GM18909 (cell line): ENCODE results near the gene MED20.
"Not testable (repeated sequence)": the region's sequence is repeated elsewhere in the genome, so short reads cannot be mapped to it uniquely, and the experiment has no call there.

Experiments
- ATAC-seq: cut with Tn5 transposase; IDR thresholded peaks from one replicate; pipeline ENCODE4 v1.9.1; 2021; ENCODE audit warnings: mild to moderate bottlenecking; ENCODE audit not compliant: unreplicated experiment, poor library complexity

Gene MED20, protein sequence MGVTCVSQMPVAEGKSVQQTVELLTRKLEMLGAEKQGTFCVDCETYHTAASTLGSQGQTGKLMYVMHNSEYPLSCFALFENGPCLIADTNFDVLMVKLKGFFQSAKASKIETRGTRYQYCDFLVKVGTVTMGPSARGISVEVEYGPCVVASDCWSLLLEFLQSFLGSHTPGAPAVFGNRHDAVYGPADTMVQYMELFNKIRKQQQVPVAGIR

DNA sequence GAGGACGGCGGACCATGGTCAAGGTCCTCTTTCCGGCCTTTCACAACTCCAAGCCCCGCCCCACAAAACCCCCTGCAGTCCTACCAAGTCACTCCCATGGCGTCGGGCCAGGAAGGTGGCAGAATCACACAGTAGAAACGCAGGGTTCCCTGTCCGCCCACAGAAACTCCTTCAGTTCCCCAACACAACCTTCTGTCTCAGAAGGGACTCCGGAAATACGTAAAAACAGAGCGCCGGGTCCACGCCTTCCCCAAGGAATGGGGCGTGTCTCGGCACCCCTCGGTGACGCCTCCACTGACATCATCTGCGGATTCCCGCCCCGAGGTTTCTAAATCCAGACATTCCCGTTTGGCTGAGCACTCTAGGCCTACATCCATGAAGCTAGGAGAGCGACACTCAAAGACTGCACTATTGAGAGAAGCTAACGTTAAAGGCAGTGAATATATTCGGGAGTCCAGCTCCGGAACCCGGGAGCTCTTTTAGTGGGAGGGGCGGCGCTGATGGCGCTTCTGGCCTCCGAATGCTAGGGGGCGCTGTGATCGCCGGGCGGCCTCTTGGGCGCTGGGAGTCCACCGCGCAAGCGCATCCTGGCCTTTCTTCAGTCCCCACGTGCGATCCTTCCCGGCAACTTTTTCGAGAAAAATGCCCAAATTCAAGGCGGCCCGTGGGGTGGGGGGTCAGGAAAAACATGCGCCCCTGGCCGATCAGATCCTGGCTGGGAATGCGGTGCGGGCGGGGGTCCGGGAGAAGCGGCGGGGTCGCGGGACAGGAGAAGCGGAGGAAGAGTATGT is at the start of gene MED20, which contains the start of gene BYSL:
MED20 (minus strand) TSS at position 219 of the 791 bp plus-strand sequence; CDS start at position 98, 121 bp downstream.
BYSL (plus strand) TSS at position 579 of the 791 bp plus-strand sequence; CDS start at position 643, 64 bp downstream.
- ATAC-seq, result peak; percentile 91

DNA sequence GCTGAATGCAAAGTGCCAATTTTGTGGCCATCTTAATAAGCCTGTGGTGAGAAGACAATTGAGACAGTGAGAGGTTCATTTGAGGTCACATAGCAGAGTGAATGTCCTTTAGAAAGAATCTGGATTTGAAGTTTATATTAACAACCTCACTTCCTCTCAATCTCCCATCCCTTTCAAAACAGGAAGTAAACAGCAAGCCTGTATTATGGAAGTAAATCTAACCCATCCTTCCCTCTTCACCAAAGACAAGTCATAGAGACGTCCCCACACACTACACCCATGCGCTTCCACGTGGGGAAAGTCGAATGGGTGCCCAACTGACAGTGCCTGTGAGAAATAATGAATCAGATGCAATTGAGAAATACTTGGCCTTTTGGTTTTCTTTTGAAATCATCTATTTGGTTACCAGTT is 49.5 kb upstream of the MED20 start:
- ATAC-seq, result no peak

DNA sequence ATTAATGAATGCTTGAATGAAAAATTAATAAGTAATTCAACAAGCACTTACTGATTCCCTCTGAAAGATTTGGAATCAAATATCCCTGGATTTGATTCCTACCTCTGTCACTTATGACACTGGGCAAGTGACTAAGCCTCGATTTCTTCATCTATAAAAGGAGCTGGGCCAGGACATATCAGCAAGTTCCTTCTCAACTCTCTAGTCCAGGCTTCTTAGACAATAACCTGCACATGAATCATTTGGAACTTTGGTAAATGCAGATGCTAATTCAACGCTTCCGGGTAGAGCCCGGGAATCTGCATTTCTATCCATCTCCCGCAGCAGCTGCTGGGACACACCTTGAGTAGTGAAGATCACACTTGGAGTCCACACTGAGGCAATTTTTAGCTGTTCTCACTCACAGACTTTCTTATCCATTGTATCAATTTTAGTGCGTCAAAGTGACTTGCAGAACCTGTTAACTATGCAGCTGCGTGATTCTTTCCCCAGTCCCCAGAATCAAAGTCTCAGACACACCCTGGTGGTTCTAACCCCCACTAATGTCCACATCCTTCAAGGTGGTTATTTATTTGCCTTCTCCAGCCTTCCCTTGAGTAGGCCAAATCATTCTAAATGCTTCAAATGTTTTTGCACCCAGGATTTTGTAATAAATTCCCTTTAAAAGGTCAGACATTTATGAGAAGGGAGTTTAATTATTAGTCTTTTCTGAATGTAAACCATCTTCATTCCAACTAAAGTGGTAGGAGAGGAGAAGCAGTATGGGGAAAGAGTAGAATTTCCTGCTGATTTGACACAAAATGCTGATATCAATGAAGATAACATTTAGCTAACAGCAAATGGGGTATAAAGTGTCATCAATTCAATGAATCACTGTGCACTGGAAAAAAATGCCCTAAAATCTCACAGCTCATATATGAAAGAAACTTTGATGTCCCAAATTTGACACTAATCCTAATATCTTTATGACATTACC is 46.7 kb upstream of the MED20 start:
- ATAC-seq, result no peak

DNA sequence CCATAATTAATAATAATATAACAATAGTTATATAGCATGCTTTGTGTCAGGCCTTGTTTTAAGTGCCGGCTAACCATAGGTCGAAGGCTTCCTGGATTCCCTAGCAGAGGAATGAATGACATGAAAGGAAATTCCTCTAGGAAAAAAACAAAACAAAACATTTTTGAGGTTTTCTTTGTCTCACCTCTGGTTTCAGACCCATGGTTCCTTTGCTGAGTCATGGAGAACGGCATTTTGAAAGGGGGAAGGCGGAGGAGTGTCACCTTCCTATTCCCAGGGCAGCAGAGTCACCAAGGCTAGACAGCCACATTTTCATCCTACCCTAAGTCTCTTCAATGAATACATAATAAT is 46.0 kb upstream of the MED20 start:
- ATAC-seq, result no peak

DNA sequence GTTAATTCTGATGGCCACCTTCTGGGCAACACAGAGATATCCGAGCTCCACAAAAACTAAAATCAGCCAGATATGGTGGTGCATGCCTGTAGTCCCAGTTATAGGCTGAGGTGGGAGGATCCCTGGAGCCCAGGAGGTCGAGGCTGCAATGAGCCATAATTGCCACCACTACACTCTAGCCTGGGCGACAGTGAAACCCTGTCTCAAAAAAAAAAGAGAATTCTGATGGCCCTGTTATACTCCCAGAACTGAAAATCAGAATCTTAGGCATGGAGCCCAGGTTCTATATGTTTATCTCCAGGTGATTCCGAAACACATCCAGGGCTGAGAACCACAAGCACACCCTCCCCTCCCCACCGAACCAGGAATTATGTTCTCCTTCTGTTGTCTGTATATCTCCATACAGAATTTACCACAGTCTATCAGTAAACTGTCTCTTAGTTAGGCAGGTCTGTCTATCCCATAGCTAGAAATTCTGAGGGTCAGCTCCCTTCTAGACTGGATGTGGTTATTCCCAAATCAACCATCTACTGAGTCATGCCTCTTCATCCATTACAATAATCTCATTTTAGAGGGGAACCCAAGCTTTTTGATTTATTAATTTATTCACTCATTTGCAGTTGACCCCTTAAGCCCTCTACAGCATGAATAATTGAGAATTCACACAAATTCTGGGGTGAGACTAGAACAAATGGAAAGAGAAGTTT is 45.4 kb upstream of the MED20 start:
- no peak for ATAC-seq

DNA sequence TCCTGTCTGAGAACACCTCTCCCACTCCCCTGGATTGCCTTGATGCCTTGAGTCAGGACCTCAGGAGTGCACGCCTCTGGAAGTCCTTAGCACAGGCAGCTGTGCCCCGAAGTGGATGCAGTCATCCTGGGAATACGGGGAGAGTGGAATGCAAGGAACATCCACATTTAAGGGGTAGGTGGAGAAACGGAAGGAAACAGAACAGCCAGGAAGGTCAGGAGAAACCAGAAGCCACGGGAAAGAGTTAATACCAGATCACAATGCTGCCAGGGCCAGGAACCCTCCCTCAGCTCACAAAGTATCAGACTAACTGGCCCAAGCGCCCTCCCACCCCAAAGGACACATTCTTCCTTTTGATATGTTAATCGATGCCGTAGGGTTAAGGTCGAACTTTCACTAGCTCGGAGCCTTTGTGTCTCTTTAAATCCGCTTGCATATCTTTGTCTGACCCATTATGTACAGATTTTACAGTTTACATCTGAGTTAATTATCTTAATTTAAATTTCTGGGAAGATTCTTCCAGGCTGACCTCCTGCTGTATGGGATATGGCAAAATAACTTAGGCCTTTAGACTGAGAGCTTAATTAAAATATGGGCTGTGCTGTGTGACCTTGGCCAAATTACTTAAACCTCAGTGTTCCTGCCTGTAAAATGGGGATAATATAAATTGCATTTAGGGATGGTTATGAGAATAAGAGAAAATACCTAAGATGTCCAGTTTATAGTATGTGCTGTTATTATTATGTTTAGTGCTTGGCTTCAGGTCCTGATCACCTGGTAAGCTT is 44.7 kb upstream of the MED20 start:
- no peak for ATAC-seq

DNA sequence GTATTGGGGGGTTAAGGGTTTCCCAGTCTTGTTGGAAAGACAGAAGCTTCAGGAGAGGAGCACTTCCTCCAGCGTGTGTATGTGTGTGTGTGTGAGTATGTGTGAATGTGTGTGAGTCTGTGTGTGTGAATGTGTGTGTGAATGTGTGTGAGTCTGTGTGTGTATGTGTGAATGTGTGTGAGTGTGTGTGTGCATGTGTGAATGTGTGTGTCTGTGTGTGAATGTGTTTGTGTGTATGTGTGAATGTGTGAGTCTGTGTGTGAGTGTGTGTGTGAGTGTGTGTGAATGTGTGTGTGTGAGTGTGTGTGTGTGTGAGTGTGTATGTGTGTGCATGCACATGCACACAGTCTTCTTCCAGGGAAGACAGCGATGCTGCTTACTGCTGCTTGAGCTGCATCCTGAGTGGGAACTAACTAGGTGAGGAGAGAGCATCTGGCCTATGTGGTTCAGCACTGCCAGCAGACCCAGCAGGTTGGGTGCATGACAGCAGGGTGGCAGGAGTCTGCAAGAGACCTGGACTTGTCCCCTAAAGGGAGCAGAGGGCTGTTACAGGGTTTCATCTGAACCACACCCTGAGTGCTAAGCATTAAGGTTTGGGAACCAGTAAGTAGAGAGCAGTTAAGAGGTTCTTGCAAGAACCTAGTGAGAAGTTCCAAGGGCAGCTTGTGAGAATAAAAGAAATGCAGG is 43.4 kb upstream of the MED20 start:
- no peak for ATAC-seq

DNA sequence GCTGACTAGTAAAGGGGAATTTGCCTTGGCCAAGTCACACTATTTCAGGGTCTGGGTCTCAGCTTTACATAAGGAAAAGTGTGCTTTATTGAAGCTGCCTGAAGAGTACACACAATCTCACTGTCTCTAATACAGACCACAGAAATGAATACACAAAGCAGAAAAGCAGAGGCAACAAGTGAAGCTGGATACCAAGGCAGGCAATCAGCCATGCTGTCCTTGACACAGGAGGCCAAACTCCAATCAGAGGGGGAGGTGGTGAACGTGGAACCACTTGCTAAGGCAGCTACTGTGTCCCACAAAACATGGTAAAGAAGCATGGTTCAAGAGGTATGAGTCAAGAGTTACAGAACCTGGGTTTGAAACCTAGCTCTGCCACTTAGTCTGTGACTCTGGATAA is 42.4 kb upstream of the MED20 start:
- ATAC-seq, result no peak

DNA sequence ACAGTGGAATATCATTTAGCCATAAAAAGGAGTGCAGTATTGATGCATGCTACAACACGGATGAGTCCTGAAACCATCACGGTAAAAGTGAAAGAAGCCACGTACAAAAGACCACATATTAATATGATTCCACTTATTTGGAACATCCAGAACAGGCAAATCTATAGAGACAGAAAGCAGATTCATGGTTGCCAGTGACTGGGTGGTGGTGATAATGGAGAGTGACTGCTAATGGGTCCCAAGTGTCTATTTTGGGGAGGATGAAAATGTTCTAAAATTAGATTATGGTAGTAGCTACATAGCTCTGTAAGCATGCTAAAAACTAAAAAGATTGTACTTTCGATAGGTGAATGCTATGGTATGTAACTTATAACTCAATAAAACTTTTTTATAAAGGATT is 39.1 kb upstream of the MED20 start:
- no peak for ATAC-seq

DNA sequence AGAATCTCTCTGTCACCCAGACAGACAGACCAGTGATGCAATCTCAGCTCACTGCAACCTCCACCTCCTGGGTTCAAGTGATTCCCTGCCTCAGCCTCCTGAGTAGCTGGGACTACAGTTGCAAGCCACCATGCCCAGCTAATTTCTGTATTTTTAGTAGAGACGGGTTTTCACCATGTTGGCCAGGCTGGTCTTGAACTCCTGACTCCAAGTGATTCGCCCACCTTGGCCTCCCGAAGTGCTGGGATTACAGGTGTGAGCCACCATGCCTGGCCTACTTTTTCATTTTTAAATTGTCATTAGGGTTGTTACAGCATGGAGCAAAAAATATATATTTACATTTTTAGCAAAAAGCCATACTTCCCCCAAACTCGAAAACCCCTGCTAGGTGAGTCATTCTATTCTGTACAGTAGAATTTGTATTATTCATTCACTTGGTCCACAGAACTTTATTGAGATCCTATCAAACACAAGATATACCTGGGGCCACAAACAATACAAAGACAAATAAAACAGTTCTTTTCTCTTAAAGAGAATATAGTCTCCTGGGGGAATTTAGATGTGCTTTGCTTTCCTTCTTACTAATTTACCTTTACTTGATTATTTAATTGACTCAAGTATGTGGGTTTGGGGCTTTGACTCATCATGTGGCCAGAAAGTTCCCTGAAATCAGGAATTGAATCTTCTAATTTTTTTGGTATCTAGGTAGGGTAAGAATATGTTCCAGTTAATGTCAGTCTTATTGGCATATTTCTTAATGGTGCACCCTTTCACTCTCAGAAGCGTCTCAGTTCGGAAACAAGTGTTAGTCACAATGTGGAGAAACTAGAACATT is 37.3 kb upstream of the MED20 start:
- no peak for ATAC-seq

DNA sequence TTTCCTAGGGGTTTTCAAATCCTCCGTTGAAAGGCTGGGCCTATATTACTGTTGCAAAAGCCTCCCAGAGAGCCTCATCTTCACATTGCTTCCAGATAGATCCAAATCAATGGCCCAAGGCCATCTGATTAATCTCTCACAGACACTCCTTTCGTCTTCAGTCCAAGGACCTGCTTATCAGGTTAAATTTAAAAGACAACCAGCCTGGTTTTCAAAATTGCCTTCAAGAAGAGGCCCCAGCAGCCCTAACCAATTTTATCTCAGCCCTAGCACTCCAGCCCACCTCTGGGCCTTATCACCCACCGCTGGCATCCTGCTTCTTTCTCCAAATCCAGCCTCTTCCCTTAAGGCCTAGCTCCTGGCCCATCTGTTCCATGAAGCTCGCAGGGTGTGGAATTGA is 36.2 kb upstream of the MED20 start:
- ATAC-seq, result no peak

DNA sequence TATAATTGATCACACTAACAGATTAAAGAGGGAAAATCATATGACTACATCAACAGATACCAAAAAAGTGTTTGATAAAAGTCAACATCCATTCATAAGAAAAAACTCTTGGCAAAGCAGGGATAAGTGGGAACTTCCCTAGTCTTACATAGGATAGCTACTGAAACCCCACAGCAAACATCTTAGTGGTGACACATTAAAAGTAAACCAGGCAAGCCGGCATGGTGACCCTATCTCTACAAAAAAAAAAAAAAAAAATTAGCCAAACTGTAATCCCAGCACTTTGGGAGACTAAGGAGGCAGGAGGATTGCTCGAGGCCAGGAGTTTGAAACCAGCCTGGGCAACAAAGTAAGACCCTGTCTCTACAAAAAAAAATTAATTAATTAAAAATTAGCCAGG is 34.5 kb upstream of the MED20 start:
- no peak for ATAC-seq

DNA sequence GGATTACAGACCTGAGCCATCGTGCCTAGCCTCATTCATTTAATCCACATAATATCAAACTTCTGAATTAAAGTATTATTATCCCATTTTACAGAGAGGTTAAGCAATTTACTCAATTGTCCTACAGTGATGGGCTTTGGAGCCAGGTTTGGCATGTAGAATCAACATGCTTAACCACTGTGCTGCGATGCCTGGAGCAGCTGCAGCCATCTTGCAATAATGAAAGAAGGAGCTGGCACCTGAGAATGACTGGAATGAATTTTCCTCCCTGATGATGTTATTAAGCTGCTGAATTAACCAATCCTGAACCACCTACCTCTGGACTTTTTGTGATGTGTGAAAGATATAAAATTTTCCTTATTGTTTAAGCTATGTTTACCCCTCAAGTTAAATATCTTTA is 33.7 kb upstream of the MED20 start:
- no peak for ATAC-seq

DNA sequence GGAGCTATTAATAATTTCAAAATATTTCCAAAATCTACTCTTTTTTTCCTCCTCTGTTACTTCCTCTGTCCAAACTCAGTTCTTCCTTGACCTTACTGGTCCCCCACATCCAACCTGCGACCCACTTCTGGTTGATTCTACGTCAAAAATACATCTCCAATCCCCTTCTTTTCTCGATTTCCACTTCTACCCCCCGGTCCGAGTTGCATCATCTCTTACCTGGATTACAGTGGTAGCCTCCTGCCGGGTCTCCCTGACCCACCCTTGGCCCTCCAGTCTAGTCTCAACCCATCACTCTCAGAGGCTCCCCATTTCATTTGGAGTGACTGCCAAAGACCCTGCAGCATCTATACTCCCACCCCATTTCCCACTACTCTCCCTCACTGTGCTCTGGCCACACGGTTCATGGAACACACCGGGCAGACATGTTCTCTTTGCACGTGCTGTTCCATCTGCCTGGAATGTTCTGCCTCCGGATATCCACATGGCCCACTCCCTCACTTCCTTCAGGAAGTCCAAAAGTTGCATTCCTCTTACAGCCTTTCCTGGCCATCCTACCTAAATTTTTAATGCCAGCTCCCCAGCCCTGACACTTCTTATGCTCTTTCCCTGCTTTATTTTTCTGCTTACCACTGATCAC is 26.8 kb upstream of the MED20 start:
- ATAC-seq, result no peak

DNA sequence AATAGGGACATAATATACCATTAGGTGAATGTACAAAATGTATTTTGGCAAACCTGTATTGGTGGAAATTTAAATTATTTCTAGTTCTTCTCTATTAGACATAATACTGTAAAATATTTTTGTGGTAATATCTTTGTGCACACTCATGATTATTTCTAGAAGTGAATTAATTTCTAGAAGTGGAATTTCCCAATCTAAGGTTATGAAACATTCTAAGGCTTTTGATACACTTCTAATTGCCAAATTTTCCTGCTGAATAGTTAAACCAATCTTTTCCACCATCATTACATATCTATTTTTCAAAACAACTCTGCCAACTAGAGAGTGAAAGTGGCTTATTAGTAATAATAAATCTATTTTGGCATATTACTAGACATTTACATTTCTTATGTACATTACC is 22.5 kb upstream of the MED20 start:
- ATAC-seq, result no peak

DNA sequence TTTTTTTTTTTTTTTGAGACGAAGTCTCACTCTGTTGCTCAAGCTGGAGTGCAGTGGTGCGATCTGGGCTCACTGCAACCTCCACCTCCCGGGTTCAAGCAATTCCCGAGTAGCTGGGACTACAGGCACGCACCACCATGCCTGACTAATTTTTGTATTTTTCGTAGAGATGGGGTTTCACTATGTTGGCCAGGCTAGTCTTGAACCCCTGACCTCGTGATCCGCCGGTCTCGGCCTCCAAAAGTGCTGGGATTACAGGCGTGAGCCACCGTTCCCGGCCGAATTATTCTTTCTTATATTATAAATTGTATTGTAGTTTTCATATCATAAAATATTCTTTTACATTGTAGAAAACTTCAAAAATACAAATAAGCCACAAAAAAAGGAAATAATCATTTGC is 21.9 kb upstream of the MED20 start:
- not testable (repeated sequence) for ATAC-seq

DNA sequence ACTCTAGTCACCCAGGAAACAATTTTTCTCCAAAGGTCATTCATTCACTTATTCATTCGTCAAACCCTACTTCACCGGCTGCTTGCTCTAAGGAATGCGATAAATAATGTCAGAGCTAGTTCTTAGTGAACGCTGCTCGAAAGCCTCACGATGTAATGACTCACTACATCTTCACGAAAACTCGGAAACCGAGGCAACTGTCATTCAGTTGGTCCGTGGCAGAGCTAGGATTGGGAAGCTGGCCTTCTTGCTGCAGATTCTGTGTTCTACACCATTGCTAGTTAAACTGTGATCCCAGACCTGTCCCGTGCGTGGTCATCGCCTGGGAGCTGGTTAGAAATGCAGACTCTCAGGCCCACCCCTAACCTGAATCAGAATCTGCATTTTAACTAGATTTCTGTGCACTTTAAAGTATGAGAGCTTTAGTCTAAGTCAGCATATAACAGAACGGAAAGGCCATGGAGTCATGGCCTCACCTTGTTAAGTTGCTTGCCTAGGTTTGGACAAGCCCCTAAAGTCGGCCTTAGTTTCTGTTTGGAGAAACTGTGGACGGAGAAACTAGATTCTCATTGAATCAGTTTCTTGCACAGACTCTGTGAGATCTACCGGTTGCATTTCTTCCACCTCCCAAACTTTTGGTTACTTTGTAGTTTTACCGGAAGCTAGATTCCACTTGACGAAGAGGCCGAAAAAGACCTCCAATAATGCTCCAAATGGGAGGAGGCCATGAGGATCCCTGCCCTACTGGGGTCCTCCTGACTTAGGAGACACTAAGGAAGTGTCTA is 21.3 kb upstream of the MED20 start:
- peak; percentile 6 for ATAC-seq
